ENCODE measurements around the gene SKOR1. TPM values are rescaled to one million over a fixed set of nuclear protein-coding genes. Genes with fewer than 3 reads are reported as not detected.
A peak's percentile ranks its signal among the peaks of the same experiment; 100 is the strongest.

Gene SKOR1
- total RNA-seq, 2 experiments from 2014 or later = 0.21 to 0.32 TPM

DNA sequence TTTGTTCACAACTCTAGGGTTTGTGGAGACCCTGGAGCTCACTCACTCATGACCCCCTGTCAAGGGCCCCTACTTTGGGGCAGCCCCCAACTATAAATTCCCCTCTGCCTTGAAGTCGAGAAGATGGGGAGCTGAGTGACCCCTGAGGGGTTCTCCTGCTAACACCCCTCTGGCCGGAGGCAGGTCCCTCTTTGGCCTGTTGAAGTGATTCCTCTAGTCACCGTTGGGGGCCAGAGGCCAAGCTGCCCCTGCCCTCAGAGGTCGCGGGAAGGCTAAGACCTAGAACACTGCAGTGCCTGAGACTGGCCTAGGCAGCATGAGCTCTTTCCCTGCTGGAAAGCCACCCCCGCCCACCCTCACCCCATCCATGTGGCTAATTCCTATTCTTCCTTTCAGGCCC is 15.4 kb upstream of the SKOR1 start:
- H3K9me3 Mint-ChIP-seq (ENCODE audit: insufficient read depth) = no peaks in the 10 kb centered on the region
- CTCF ChIA-PET = no interaction called here
- H3K27me3 Mint-ChIP-seq (ENCODE audit: low read depth) = peaks cover 3% of the 10 kb centered on the region
- no peak for DNase-seq
- peaks cover 7% of the 10 kb centered on the region for H3K4me1 Mint-ChIP-seq (ENCODE audit: low read depth)
- H3K36me3 Mint-ChIP-seq (ENCODE audit: low read depth) = no peaks in the 10 kb centered on the region
- no peak overlapping the region for H3K27ac Mint-ChIP-seq
- no peak overlapping the region for H3K4me3 Mint-ChIP-seq
- no peak for ATAC-seq
- POLR2A ChIA-PET = no interaction called here

DNA sequence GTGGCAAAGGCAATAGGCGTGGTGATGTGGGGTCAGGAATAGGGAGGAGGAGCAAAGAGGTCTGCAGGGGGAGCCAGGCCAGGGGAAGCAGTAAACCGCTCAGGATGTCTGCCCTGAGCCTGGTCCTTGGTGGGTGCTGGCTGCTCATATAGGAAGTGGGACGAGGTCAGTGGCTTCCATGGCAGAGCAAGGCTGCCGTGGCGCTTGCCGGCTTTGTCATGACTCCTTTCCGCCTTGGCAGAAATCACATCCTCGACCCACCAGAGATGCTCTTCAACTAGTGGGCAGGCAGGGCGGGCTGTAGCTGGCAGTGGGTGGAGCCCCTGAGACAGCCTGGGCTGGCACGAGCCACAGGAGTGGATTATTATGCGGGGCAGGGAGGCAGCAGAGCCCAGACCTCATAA is 13.1 kb upstream of the SKOR1 start:
- POLR2A ChIA-PET = no interaction called here
- H3K27me3 Mint-ChIP-seq (ENCODE audit: low read depth) = peaks cover 12% of the 10 kb centered on the region
- H3K9me3 Mint-ChIP-seq (ENCODE audit: insufficient read depth) = peaks cover 3% of the 10 kb centered on the region
- peaks cover 5% of the 10 kb centered on the region for H3K4me1 Mint-ChIP-seq (ENCODE audit: low read depth)
- no peak overlapping the region for H3K27ac Mint-ChIP-seq
- H3K4me3 Mint-ChIP-seq = no peak overlapping the region
- ATAC-seq (no peak), DNase-seq (no peak)
- no peaks in the 10 kb centered on the region for H3K36me3 Mint-ChIP-seq (ENCODE audit: low read depth)
- CTCF ChIA-PET = no interaction called here

DNA sequence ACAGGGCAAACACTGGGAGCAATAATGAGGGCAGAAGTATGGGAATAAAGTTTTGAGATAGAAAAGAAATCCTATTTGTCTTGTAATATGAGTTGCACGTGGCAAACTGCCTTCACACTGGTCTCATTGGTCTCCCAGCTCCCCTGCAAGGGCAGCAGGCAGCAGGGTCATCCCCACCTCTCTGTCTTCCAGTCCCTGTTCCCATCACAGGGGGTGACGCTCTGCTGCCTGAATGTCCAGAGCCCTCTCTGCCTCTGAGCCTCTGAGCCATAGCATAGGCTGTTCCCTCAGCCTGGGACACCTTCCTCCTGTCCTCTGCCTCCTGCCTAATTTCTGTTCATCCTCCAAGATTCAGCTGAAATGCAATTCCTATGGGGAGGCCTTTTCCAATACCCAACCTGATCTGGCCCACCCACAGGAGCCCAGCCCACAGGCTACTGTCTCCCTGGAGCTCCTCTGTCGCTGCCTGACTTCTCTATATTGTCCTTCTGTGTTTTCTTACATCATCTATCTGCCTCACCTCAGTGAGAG is 12.1 kb upstream of the SKOR1 start:
- ChIA-PET CTCF (interaction anchor here (1.2 kb wide), 1 partner anchor 30 kb away, joined by 5 read pairs; no protein-coding TSS in a partner anchor), POLR2A (no interaction called here)
- H3K4me3 Mint-ChIP-seq = no peak overlapping the region

DNA sequence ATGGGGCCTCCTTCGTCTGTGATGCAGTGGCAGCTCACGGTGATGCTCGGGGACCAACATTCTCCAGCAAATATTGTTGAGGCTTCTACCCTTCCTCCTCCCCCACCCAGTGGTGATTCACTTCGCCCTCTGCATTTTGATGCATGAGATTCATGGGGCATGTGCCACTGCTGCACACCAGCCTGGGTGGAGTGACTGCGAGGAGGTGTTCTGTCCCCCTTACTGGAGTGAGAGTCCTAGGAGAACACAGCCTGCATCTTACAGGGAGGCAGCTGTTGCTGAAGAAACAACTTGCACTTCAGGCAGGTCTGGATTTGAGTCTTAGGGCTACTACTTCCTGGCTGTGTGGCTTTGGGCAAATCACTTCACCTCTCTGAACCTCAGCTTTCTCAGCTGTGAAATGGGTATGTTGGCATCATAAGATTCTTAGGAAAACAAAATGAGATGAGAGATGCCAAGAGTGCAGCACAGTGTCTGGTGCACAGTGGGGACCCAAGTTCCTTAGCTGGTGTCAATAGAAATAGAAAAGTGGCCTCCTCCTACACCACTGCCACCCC is 10.2 kb upstream of the SKOR1 start:
- peaks cover 32% of the 10 kb centered on the region for H3K27me3 Mint-ChIP-seq (ENCODE audit: low read depth)
- ATAC-seq (no peak), DNase-seq (no peak)
- H3K4me3 Mint-ChIP-seq = no peak overlapping the region
- peaks cover 5% of the 10 kb centered on the region for H3K4me1 Mint-ChIP-seq (ENCODE audit: low read depth)
- no peak overlapping the region for H3K27ac Mint-ChIP-seq
- peaks cover 3% of the 10 kb centered on the region for H3K9me3 Mint-ChIP-seq (ENCODE audit: insufficient read depth)
- no peaks in the 10 kb centered on the region for H3K36me3 Mint-ChIP-seq (ENCODE audit: low read depth)
- POLR2A ChIA-PET = no interaction called here
- CTCF ChIA-PET = interaction anchor here (1.2 to 1.6 kb wide), 2 partner anchors 32 to 34 kb away, joined by 3 read pairs; no protein-coding TSS in a partner anchor

More for the DNA sequence above, 12.1 kb upstream of the SKOR1 start:
- DNase-seq (no peak), ATAC-seq (no peak)
- no peak overlapping the region for H3K27ac Mint-ChIP-seq
- peaks cover 3% of the 10 kb centered on the region for H3K9me3 Mint-ChIP-seq (ENCODE audit: insufficient read depth)
- H3K36me3 Mint-ChIP-seq (ENCODE audit: low read depth) = no peaks in the 10 kb centered on the region
- peaks cover 5% of the 10 kb centered on the region for H3K4me1 Mint-ChIP-seq (ENCODE audit: low read depth)
- peaks cover 20% of the 10 kb centered on the region for H3K27me3 Mint-ChIP-seq (ENCODE audit: low read depth)

DNA sequence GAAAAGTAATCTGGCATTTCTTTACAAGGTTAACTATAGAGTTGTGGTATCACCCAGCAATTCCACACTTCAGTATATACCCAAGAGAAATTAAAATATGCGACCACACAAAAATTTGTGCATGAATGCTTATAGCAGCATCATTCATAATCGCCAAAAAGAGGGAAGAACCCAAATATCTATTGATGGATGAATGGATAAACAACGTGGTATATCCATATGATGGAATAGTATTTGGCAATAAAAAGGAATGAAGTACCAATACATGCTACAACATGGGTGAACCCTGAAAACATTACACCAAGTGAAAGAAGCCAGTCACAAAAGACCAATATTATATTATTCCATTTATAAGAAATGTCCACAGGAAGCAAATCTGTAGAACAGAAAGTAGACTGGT is 8.6 kb upstream of the SKOR1 start:
- DNase-seq (no peak), ATAC-seq (no peak)
- H3K36me3 Mint-ChIP-seq (ENCODE audit: low read depth) = no peaks in the 10 kb centered on the region
- peaks cover 9% of the 10 kb centered on the region for H3K4me1 Mint-ChIP-seq (ENCODE audit: low read depth)
- H3K27me3 Mint-ChIP-seq (ENCODE audit: low read depth) = peaks cover 48% of the 10 kb centered on the region
- H3K27ac Mint-ChIP-seq = no peak overlapping the region
- CTCF ChIA-PET = interaction anchor here (1.6 kb wide), 1 partner anchor 34 kb away, joined by 3 read pairs; no protein-coding TSS in a partner anchor
- H3K4me3 Mint-ChIP-seq = no peak overlapping the region
- POLR2A ChIA-PET = no interaction called here
- peaks cover 3% of the 10 kb centered on the region for H3K9me3 Mint-ChIP-seq (ENCODE audit: insufficient read depth)

DNA sequence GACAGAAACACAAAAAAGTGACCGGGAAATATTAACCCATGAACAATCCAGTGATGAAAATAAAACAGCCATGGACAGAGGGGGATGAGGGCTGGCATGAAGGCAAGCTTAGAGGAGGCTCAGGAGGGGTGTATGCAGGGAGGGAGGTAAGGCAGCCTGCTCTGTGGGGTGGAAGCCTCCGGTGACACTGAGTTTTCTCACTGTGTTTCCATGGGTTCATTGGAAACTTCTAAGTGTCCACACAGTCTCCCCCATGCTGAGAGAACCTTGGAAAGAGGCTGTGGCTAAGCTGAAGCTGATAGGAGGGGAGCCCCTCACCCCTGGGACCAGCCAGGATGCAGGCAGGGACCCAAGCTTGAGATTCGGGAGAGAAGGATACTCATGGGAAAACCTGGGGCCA is 6.8 kb upstream of the SKOR1 start:
- peaks cover 3% of the 10 kb centered on the region for H3K9me3 Mint-ChIP-seq (ENCODE audit: insufficient read depth)
- CTCF ChIA-PET = no interaction called here
- ATAC-seq = no peak
- no peaks in the 10 kb centered on the region for H3K36me3 Mint-ChIP-seq (ENCODE audit: low read depth)
- no peak overlapping the region for H3K4me3 Mint-ChIP-seq
- no peak overlapping the region for H3K27ac Mint-ChIP-seq
- peaks cover 59% of the 10 kb centered on the region for H3K27me3 Mint-ChIP-seq (ENCODE audit: low read depth)
- POLR2A ChIA-PET = no interaction called here
- DNase-seq = no peak
- H3K4me1 Mint-ChIP-seq (ENCODE audit: low read depth) = peaks cover 13% of the 10 kb centered on the region

DNA sequence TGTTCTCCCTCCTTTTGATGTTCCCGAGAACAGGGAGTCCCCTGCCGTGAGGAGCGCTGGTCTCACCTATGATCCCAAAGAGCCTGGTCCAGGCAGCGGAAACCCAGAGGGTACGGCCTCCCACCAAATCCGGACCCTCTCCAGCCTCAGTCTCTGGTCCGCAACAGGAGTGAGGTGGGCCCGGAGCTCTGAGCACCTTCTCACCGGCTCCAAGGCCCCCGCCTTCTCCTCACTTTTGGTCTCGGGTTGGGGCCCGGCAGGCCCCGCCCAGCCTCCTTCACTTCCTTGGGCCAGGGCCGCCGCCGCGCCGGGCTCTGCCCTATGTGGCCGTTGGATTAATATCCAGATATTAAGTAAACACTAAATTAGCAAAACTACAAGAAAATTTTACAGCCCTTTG is 5.7 kb upstream of the SKOR1 start:
- H3K4me3 Mint-ChIP-seq = no peak overlapping the region
- POLR2A ChIA-PET = no interaction called here
- DNase-seq = no peak
- H3K9me3 Mint-ChIP-seq (ENCODE audit: insufficient read depth) = peaks cover 3% of the 10 kb centered on the region
- no peak for ATAC-seq
- CTCF ChIA-PET = no interaction called here
- H3K4me1 Mint-ChIP-seq (ENCODE audit: low read depth) = peaks cover 20% of the 10 kb centered on the region
- H3K36me3 Mint-ChIP-seq (ENCODE audit: low read depth) = peaks cover 5% of the 10 kb centered on the region
- peaks cover 70% of the 10 kb centered on the region for H3K27me3 Mint-ChIP-seq (ENCODE audit: low read depth)
- H3K27ac Mint-ChIP-seq = no peak overlapping the region

DNA sequence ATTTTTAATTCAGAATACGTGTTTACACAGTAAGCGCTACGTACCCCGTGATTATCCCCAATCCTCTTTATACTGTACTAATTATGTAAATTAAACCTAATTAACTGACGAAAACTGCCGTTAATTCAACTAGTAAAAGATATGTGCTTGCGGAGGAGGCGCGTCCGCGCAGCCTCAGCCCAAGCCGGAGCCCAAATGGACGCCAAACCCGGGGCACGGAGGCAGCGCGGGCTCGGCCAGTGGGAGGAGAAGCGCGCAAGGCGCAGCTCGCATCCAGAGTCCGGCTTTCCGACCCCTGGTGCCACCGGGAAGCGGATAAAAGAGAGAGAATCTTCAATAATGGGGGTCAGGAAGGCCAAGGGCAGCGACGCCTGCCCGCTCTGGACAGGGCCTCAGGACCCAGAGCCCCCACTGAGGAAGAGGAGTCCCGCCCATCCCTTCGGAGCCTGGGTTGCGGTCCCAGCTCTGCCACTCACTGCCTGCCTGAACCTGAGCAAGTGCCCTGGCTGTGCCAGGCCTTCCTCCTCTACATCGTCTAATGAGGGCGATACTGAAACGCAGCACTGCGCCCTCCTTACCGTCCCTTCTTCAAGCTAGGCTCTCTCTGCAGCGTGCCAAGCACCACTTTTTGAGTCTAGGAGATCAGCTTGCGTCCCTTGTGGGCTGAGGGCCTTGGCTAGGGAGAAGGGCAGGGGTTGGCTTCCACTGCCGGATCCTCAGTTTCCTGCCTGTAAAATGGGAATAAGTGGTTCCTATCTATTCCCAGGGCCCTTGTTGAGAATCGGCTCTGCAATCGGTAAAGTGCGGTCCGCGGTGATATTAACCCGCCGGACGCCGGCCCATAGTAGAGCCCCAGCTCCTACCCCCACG is 5.0 kb upstream of the SKOR1 start:
- ChIA-PET POLR2A (interaction anchor here (0.6 kb wide), 1 partner anchor 13 kb away, joined by 3 read pairs; no protein-coding TSS in a partner anchor), CTCF (interaction anchor here (1.4 to 1.8 kb wide), 2 partner anchors 15 to 36 kb away, joined by 5 to 6 read pairs; no protein-coding TSS in a partner anchor)
- H3K9me3 Mint-ChIP-seq (ENCODE audit: insufficient read depth) = peaks cover 3% of the 10 kb centered on the region
- DNase-seq (no peak), ATAC-seq (no peak)
- peaks cover 76% of the 10 kb centered on the region for H3K27me3 Mint-ChIP-seq (ENCODE audit: low read depth)
- peaks cover 20% of the 10 kb centered on the region for H3K4me1 Mint-ChIP-seq (ENCODE audit: low read depth)
- no peak overlapping the region for H3K4me3 Mint-ChIP-seq
- peaks cover 5% of the 10 kb centered on the region for H3K36me3 Mint-ChIP-seq (ENCODE audit: low read depth)
- no peak overlapping the region for H3K27ac Mint-ChIP-seq

DNA sequence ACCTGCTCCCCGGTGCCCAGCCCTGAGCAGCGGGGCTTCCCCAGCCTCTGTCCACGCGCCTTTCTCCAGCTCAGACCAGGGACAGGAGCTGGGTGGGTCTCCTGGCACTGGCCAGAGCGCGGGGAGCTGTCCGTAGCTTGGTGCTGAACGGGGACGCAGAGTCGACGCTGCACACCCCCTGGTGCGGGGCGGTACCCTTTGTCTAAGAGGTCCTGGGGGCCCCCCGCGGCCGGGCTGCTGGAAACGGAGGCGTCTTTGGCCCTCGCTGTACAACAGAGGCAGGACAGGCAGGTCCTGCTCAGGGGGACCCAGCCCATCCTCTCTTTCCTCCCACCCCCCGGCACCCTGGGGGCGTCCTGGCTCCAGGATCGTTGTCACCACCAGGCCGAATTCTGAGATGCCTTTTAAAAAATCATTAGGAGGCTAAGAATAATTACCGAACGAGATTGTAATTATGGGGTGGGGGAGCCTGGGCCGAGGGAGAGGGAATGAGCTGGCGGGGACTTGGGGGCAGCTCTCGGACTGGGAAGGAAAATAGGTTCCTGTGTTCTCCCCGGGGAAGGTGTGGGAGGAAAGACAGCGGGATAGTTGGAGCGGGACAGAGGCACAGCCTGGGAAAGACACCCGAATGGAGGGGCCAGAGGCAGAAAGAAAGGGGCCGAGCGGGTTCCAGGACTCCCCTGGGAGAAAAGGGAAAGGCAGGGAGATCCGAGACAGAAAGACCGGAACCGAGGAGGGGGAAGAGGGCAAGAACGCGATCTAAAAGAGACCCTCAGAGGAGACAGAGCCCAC is 4.1 kb upstream of the SKOR1 start:
- ChIA-PET CTCF (interaction anchor here (1.4 to 1.8 kb wide), 2 partner anchors 15 to 37 kb away, joined by 5 to 6 read pairs; no protein-coding TSS in a partner anchor), POLR2A (interaction anchor here (0.6 kb wide), 1 partner anchor 12 kb away, joined by 3 read pairs; no protein-coding TSS in a partner anchor)
- Mint-ChIP-seq H3K27me3 (ENCODE audit: low read depth) (peaks cover 85% of the 10 kb centered on the region), H3K9me3 (ENCODE audit: insufficient read depth) (peaks cover 3% of the 10 kb centered on the region), H3K36me3 (ENCODE audit: low read depth) (peaks cover 9% of the 10 kb centered on the region), H3K4me1 (ENCODE audit: low read depth) (peaks cover 28% of the 10 kb centered on the region), H3K4me3 (no peak overlapping the region), H3K27ac (no peak overlapping the region)
- peak; percentile 57 for ATAC-seq
- DNase-seq = peak; percentile 62

DNA sequence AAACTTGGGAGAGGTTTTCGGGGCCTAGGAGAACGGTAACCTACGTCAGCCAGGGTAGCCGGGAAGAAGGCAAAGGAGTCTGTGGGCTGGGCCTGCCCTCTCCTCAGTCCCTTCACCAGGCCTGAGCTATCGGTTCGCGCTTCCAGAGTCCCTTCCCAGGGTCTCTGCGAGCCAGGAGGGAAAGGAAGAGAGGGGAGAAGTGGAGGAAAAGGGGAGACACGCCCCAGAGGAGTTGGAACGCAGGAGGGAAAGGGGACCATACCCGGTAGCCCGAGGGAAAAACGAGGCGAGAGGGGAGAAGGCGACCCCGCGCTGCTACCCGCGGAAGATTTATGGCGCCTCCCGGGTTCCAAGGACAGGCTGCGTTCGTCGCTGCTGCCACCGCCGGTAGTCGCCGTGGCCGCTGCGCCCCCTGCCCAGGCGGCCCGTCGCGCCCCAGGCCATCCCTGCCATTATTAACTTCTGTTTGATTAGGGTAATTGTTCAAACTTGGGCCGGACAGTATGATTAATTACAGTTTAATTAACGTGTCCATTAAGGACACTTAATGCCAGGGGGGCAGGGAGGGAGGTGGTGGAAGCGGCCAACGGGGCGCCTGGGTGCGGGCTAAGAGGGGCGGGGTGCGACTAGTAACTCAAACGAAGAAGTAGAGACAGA is 3.4 kb upstream of the SKOR1 start:
- Mint-ChIP-seq H3K36me3 (ENCODE audit: low read depth) (peaks cover 9% of the 10 kb centered on the region), H3K9me3 (ENCODE audit: insufficient read depth) (no peaks in the 10 kb centered on the region), H3K4me3 (no peak overlapping the region), H3K4me1 (ENCODE audit: low read depth) (peaks cover 30% of the 10 kb centered on the region), H3K27ac (no peak overlapping the region), H3K27me3 (ENCODE audit: low read depth) (peaks cover 82% of the 10 kb centered on the region)
- no peak for ATAC-seq
- POLR2A ChIA-PET = no interaction called here
- DNase-seq = no peak
- CTCF ChIA-PET = interaction anchor here (0.9 to 1.8 kb wide), 3 partner anchors 14 to 38 kb away, joined by 3 to 6 read pairs (median 5); no protein-coding TSS in a partner anchor
